ENCODE results near the gene SYPL1.

SYPL1 gene

DNA sequence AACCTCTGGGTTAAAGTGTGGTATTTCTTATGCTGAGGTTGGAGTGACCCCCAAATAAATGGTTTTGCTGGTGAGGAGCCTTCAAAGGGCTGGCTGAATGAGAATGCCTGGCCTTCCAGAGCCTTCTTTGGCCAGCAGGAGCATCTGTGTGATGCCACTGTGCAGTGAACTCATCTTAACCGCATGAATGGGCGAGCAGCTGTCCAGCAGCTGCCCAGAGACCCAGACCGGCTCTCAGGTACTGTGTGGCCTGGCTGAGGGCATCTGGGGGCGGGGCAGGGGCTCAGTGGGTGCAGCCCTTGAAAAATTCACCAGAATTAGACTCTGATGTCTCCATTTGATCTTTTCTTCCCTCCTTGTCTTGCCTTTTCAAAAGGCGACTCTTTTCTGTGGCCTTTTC, 59.0 kb downstream of the SYPL1 start:
- FAIRE-seq: no peak
- DNase-seq (ENCODE audit: low spot score): no peak

DNA sequence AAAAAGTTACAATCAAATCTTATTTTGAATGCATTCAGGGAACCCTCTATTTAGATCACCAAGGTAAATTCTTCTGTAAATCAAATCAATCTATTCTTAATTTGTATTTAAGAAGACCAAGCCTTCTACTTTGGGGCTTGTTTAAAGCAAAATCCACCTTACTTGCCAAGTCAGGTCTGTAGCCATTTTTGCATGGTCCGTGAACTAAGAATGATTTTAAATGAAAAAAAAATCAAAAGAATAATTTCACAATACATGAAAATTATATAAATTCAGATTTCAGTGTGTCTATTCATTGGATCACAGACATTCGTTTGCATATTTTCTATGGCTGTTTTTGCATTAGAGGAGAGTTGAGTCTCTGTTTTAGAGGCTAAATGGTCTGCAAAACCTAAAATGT, 59.4 kb downstream of the SYPL1 start:
- FAIRE-seq (no peak), DNase-seq (ENCODE audit: low spot score) (no peak)

DNA sequence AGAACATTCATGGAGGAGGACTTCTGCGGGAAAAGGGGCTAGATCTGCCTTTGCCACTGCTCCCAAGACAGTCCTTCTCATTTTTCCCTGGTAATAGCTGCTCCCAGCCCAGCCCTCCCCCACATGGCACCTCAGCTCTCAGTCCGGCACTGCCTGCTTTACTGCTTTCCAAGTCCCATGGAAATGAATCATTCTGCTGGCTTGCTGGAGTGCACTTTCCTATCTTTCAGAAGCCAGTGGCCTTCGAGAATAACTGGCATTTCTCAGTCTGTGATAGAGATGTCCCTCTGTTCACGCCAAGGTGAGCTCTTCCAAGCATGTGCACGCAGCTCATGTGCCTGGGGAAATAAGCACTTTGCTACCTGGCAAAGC, 61.4 kb downstream of the SYPL1 start:
- FAIRE-seq: no peak
- DNase-seq (ENCODE audit: low spot score): peak; percentile 64

DNA sequence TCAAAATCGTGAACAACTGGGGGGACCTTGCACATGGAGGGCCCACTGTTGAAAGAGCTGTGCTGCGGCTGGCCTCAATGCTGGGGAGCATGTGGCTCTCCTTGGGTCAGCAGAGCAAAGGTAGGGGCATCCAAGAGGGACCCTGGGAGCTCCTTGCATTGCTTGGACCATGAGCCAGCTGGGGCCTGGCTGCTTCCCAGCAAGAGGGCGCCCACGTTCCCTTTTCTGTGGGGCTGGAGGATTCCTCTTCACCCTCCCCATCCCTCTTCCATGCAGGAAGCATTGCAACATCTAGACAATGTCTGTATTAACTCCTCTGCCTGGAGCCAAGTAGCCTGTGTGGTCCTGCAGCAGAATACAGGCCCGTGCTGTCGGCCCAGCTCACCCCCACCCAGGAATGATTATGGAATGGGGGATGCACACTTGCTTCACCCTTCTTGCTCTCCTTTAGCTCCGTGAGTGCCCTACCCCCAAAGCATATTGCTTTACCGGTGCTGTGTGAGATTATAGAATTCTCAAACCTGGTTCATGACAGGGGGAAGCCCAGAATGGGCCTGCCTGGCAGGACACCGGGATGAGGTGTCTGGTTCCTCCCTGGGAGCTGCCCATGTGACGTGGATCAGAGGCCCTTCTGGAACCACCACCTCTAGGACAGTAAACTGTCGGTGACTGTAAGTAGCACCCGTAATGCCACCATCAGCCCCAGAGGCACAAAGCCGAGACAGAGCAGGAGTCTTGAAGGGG, 61.9 kb downstream of the SYPL1 start:
- peak; percentile 70 for DNase-seq (ENCODE audit: low spot score)
- no peak for FAIRE-seq

DNA sequence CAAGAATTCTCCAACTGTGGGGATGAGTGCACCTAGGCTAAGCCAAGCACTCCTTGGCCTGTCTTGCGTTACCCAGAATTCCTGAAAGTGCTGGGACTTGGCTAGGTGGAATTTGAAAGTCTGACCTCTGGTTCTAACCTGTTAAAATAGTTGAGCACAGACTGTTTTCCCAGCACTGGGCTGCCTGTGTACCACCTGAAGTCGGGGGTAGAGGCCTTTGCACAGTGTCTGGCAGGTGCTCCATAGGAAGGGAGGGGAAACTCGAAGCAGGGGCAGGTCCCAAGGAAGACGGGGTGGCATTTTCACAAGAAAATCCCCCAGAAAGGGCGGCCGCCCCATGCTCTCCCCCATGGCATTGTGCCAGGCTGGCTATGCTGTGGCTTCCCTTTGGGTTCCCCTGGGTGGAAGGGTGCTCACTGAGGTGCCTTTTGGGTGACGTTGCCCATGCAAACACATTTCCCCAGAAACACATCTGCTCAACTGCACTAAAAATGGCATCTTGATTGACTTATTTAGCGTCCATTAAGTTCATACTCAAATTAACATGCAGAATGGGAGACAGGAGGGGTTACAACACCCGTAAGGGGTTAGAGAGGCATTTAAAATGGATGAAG, 62.9 kb downstream of the SYPL1 start:
- no peak for DNase-seq (ENCODE audit: low spot score)
- no peak for FAIRE-seq

DNA sequence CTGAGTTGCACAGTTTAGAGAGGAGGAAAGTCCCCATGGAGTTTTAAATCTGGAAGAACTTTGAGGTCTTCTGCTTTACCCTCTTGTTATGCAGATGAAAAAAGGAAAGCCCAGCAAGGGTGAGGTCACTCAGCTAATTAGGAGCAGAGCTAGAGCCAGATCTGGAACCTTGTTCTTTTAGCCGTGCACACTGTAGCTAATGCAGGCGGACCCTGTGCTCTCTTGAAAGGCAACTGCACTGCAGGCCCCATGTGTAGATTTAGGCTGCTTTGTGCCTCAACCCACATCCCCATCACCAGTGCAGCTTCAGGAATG, 63.4 kb downstream of the SYPL1 start:
- FAIRE-seq (no peak), DNase-seq (ENCODE audit: low spot score) (no peak)

DNA sequence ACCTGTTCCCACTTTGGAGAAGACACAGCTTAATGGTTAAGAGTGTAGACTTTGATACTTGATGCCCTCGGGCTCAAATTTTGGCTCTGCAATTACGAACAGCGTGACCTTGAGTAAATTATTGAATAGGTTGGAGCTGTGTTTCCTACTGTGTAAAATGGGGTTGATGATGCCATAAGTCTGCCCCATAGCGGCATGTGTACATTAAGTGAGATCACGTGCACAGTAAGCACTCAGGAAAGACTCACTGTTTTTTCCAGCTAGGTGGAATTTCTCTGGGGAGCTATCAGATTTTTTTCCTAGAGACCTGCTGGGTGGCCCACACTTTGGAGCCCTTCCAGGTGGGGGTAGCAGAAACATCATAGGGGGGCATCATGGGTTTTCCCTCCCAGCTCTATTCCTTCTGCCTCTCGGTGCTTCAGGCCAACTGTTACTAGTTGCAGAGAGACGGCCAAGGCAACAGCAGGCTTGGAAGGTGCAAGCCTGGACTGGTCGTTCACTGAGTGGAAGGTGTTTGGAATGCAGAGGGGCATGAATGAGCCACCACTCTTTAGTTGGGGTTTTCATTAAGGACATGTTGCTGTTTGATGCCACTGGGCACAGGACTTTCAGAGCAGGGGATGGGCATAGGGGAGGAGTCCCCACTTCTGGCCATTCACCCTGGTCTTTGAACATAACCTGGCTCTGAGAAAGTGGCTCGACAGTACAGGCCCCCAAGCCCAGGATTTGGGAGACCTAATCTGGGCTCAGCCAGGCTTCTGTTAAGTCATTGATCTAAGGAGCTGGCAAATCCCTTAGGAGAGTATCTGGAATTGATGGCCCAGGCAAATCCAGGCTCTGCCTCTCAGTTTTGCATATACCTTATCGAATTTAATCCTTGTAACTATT, 64.0 kb downstream of the SYPL1 start:
- no peak for FAIRE-seq
- DNase-seq (ENCODE audit: low spot score): no peak

DNA sequence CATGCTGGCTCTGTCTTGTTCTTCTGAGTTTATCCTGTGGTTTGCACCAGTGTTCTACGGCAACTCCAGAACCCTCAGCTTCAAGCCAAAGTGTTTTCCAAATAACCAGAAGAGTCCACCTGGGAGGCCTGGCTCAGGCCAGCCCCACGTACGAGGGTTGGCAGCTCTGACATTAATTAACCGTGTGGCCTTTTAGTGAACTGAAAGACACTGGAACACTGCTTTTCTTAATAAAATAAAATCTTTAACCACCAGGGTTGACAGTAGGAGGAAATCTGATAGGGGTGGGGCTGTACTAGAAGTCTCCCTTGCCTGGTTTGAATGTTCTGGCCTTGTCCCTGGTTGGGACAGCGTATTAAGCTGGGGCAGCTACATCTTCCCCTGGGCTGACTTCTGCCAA, 64.9 kb downstream of the SYPL1 start:
- DNase-seq (ENCODE audit: low spot score) (no peak), FAIRE-seq (no peak)

DNA sequence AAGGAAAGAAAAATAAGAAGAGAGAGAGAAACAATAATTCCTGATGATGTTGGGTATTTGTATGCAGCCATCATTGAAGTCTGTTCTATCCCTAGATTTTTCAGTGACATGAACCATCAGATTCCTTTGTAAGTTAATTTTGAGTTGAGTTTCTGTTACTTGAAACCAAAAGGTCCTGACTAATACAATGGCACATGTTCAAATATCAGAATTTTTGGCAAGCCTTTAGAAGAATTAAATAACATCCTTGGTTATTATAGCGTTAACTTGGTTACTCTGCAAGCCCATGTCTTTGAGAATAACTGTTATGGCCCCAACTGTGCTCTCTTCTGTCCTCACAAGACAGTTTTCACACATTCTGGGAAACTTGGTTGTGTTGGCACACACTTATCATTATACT, 66.5 kb downstream of the SYPL1 start:
- no peak for FAIRE-seq
- no peak for DNase-seq (ENCODE audit: low spot score)

DNA sequence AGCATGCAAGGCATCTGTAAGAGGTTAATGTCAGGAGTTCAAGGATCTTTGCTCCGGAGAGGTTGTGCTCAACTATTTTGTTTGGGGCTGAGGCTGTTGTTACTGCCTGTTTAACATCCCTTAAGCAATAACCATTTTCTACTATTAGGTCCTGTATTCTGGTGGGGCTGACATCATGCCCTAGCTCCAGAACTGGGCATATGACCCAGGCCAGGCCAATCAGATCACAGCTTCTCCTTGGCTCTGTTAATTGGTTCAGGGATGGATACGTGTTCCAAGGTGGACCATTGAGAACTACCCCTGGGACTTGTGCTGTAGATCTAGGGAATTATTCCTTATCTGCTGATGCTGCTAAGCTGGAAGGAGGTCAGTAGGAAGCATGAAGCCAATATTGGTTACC, 67.0 kb downstream of the SYPL1 start:
- FAIRE-seq: no peak

DNA sequence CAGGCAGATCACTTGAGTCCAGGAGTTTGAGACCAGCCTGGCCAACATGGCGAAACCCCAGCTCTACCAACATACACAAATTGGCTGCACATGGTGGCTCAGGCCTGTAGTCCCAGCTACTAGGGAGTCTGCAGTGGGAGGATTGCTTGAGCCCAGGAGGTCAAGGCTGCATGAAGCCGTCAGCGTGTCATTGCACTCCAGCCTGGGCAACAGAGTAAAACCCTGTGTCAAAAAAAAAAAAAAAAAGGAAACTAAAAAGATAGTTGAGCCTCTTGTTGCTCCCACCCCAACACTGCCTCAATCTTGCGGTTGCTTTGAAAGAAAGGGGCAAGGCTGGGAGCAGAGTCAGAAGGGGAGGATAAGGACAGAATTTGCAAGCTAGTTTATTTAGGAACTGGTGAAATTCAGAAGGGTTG, 69.9 kb downstream of the SYPL1 start:
- FAIRE-seq: no peak
- DNase-seq (ENCODE audit: low spot score): no peak

More for the DNA sequence above, 67.0 kb downstream of the SYPL1 start:
- no peak for DNase-seq (ENCODE audit: low spot score)

DNA sequence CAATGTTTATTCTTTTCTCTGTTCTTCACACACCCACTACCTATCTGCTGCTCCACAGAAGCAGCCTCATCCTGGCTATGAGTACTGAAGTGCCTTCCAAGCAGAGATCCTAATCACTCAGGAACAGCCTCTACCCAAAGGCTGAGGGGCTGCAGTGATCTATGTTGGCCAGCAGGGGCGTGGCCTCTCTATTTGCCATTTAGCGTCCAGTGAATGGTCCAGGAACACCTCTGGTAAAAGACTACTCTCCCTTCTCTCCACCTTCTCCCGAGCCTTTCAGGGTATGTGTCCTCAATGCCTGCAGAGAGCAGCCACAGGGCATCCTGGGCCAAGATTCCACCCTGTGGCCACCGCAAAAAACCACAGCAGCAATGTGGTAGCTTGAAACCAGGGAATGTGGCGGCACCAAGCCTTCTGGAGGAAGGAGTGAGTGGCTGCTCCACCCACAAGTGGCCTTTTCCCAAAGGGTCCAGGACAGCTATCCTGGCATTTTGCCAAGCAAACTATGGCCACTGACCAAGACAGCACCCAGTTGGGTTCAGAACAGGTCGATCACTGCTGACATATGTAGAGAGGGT, 70.9 kb downstream of the SYPL1 start:
- peak; percentile 84 for DNase-seq (ENCODE audit: low spot score)
- no peak for FAIRE-seq
